Astrocyte of the cerebellum (primary cell): ENCODE data around the gene PKP4.

Experiments
- DNase-seq: peaks from one replicate; pipeline ENCODE4 v3.0.0-alpha.2; 2011; ENCODE audit warnings: low read depth
- H3K4me3 ChIP-seq: 2 replicates; pipeline ENCODE4 v1.5.1; 2011; ENCODE audit warnings: mild to moderate bottlenecking, low read depth, low read length, moderate library complexity
- CTCF ChIP-seq: IDR thresholded peaks from 2 replicates; pipeline ENCODE4 v1.5.1; 2012; ENCODE audit warnings: low read length, low read depth, moderate library complexity, mild to moderate bottlenecking; ENCODE audit errors: missing control alignments
- in situ Hi-C: cut with HindIII; loops from 2 replicates; pipeline ENCODE4 v1.10.0; 2017; ENCODE audit warnings: low sequenced_read_pairs

PKP4 gene

GRCh38 chr2:158543957-158544356 is 87.2 kb downstream of the PKP4 start:
- in situ Hi-C loops = no loop called here
- no peak for TF ChIP-seq CTCF
- H3K4me3 ChIP-seq = no peak overlapping the region
- DNase-seq = no peak

GRCh38 chr2:158544998-158545397 is 88.2 kb downstream of the PKP4 start:
- no peak overlapping the region for H3K4me3 ChIP-seq
- no peak for TF ChIP-seq CTCF
- DNase-seq = no peak
- in situ Hi-C loops = no loop called here

- H3K4me3 ChIP-seq = no peak overlapping the region
- no peak for DNase-seq
- TF ChIP-seq CTCF = no peak
- in situ Hi-C loops = no loop called here
Measured at GRCh38 chr2:158546412-158547144, 89.8 kb downstream of the PKP4 start.

GRCh38 chr2:158553257-158553656 is 96.5 kb downstream of the PKP4 start:
- TF ChIP-seq CTCF = no peak
- no peak overlapping the region for H3K4me3 ChIP-seq
- DNase-seq = no peak
- in situ Hi-C loops = no loop called here

- in situ Hi-C loops = no loop called here
- no peak for TF ChIP-seq CTCF
- H3K4me3 ChIP-seq = no peak overlapping the region
- no peak for DNase-seq
Measured at GRCh38 chr2:158554996-158555395, 98.2 kb downstream of the PKP4 start.

- DNase-seq = no peak
- no peak overlapping the region for H3K4me3 ChIP-seq
- no peak for TF ChIP-seq CTCF
- in situ Hi-C loops = no loop called here
Measured at GRCh38 chr2:158556124-158556523, 99.4 kb downstream of the PKP4 start.
